GM18951 (cell line): ENCODE measurements around the gene TRPC4.

ENCODE experiments used
- POLR2A ChIP-seq: IDR thresholded peaks from 4 replicates; pipeline ENCODE4 v1.6.1; 2011; ENCODE audit warnings: mild to moderate bottlenecking; ENCODE audit not compliant: insufficient read length, insufficient read depth; ENCODE audit errors: extremely low read depth
- in situ Hi-C: fragments of 300-500 bp; cut with MboI; formaldehyde crosslinking; loops from one replicate; pipeline ENCODE4 v1.12.0; 2022; ENCODE audit warnings: low sequenced_read_pairs, mixed read lengths, inconsistent platforms; ENCODE audit not compliant: unreplicated experiment

The TRPC4 gene

DNA sequence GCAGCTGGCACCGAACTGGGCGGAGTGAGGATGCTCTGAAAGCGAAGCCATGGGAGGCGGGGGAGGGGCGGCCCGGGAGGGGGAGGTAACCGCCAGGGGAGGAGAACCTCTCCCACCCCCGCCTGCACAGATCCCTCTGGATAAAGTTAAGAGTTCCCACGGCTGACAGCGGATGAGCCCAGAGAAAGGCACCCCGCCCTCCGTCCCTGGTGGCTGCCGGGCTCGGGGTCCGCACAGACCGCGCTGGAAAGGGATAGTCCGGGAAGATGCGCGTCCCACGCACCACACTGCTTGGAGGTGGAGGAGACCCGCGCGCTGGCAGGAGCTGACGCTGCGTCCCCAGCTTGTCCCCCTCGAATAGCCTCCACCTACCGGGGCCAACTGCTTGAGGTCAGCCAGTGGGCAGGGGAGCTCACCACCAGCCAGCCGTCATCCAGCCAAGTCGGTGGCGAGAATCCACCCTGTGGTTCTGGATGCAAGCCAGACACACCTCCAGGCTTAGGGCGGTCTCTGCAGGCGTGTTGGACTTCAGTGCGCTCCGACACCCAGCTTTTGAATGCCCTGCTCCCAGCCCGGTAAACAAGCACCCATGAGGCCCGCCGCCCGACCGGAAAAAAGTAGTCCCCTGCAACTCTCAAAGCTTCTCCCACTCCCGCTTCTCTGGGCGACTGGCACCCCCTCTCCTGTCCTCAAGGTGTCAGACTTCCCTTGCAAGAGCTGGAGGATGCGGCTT, at the start of gene TRPC4:
Gene TRPC4 (minus strand): TSS at position 17 of the 733 bp plus-strand sequence. CDS start 86,439 bp downstream, outside the sequence.
- TF ChIP-seq POLR2A: no peak
- in situ Hi-C loops: no loop called here

DNA sequence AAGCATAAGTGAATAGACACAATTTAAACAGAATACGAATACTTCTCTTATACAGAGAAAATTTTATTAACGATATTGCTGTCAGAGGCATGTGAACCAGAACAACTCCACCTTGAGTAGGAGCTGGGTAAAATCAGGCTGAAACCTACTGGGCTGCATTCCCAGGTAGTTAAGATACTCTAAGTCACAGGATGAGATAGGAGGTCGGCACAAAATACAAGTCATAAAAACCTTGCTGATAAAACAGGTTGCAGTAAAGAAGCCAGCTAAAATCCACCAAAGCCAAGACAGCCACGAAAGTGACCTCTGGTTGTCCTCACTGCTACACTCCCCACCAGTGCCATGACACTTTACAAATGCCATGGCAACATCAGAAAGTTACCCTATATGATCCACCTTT, 49.2 kb upstream of the TRPC4 start:
- no peak for TF ChIP-seq POLR2A
- in situ Hi-C loops: no loop called here

DNA sequence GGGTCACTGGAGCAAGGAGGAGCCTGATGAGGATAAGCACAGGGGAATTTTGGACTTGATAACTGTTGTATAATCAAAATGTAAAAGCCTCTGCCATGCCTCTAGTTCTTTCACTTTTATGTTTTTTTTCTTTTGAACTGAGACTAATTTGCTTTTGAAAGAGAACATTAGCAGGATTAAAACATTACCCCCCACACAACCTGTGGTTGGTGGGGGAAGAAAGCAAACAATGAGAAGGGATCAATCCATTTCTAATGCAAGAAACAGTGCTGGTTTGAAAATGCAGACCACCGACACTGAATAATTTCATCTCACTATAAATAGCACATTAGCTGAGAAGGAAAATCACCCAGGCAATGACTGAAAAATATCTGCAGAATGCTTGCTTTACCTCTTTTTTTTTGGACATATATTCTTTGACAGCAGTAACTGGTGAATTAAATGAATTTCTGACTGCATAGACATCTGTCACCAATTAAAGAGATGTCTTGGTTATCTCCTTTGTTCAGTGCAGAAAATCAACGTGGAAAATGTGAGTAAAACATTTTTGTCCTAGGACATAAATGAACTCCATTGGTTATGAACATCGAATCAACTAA, 48.6 kb upstream of the TRPC4 start:
- no peak for TF ChIP-seq POLR2A
- in situ Hi-C loops: no loop called here

DNA sequence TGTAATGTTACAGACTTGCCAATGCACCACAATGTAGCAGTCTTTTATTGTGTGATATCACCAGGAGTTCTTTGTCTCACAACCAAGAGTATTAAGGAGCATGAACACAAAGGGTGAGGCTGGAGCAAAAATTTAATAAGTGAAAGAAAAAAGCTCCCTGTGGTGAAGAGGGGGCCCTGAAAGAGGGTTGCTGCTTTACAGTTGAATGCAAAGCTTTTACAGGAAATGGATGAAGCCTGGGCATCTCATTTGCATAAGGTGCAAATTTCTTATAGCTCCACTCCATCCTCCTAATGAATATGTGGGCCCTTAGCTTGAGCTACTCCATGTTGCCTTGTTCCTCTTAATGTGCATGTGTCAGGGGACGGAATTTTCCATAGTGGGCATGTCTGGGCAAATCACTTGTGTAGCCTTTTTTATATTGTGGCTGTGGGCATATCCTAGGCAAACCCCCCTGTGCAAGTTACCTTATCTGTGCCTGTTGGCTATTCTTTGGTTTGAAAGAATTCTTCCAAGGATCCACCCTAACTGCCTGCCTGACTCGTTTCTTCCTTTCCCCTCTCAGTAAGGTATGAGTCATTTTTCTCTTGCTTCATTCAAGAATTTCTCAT, 45.3 kb upstream of the TRPC4 start:
- no peak for TF ChIP-seq POLR2A
- in situ Hi-C loops: no loop called here

DNA sequence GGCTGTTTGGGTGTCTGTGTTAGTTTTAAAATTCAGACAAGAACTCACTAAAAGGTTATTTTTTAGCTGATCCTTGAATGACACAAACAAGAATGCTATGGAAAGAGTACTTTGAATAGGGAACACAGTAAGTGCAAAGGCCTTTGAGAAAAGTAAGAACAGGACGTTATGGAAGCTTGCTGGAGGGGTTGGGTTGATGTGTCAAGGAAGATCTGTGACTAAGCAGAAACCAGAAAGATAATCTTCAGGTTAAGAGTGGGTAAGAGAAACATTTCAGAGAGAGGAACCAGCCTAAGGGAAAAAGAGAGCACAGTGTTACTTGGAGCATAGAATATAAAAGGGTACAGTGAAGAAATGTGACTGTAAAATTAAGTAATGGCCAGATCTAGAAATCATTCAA, 41.2 kb upstream of the TRPC4 start:
- no peak for TF ChIP-seq POLR2A
- in situ Hi-C loops: no loop called here

DNA sequence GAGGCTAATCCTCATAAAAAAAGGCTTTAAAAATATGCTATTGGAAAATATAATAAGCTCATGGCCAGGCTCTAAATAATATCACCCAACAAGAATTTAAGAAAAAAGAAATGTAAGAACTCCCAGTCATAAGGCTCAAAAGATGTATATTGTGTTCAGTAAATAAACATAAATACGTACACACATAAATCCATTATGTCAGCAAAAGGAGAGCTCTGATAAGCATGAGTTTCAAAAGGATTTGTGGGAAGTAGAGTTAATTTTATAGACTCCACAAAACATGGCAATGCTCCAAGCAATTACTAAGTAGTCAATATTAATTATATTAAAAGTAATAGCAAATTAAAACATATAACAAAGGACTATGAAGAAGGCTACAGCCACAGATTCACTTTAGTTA, 37.3 kb upstream of the TRPC4 start:
- in situ Hi-C loops: no loop called here
- no peak for TF ChIP-seq POLR2A

DNA sequence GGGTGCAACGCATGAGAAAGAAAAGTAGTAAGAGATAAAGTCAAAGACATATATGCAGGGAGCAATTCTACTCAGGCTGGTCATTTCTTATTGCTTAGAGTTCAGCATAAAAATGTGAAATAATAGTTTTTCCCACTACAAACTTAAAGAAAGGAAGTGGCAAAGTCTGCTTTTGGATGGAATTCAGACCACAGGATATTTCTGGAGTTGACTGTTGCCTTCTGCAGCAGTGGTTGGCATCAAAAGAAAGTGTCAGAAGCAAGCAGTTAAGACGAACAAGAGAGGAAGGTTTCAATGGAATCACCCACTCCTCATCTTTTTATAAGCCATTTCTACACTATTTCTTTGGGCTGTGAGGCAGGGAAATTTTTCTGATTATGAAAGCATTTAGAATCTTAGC, 36.2 kb upstream of the TRPC4 start:
- TF ChIP-seq POLR2A: no peak
- in situ Hi-C loops: no loop called here

DNA sequence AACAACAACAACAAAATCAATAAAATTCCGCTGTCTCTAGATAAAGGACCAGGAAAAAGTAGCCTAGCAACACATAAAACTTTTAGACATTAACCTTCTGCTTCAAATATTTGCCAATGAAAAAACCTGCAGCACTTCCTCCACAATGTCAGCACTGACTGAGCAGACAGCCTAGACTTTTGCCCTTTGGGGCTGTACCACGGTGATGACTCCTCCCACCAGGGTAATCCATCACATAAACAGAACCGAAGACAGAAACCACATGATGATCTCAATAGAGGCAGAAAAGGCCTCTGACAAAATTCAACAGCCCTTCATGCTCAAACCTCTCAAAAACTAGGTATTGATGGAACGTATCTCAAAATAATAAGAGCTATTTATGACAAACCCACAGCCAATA, 30.2 kb upstream of the TRPC4 start:
- no peak for TF ChIP-seq POLR2A
- in situ Hi-C loops: no loop called here

DNA sequence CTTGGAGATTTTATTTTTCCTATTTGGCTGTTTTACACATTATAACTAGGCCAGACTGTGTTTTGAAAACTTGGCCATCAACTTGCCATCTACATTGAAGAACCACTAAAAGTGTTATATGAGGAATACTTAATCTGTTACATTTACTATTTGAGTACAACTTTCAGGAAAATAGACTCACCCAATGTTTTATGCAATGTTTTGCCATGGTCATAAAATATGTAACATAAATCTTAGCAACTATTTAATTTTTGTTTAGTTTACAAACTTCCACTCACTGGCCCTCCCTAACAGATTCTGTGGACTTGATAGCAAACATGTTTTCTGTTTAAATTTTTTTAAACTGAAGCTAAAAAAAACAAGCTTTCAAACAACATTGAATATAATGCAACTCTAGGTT, 23.7 kb upstream of the TRPC4 start:
- no peak for TF ChIP-seq POLR2A
- in situ Hi-C loops: no loop called here

DNA sequence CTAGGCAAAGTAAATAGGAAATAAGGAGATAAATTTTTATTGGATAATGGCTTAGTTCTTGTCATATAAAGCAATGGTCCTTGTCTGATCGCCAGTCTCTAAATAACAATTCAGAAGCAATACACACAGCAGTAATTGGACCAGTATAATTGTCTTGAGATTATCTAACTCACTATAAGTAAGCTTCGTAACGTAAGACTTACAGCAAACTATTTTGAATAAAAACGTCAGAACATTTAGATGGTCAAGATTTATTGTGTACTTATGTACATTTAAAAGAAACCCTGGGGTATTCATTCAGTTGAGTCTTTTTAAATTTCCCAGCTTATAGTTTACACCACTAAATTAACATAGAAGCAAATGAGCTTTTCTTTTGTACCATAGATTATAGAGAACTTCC, 20.2 kb upstream of the TRPC4 start:
- in situ Hi-C loops: no loop called here
- no peak for TF ChIP-seq POLR2A

DNA sequence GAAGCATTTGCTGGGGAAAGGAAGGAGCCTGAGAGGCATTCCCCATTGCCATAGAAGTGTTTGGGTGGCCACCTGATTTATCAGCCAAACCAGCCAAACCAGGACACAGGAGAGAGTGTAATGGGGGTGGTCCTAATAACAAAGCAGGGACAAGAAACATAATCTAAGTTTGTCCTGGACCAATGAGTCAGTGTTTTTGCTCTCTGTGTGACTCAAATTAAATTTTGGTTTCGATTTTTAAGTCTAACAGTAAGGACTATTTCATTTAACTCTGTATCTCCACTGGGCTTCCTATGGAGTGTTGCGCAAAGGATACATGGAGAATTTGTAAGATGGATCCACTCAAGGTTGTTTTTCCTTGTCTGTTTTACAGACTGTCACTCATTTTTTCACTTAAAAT, 19.5 kb upstream of the TRPC4 start:
- in situ Hi-C loops: no loop called here

DNA sequence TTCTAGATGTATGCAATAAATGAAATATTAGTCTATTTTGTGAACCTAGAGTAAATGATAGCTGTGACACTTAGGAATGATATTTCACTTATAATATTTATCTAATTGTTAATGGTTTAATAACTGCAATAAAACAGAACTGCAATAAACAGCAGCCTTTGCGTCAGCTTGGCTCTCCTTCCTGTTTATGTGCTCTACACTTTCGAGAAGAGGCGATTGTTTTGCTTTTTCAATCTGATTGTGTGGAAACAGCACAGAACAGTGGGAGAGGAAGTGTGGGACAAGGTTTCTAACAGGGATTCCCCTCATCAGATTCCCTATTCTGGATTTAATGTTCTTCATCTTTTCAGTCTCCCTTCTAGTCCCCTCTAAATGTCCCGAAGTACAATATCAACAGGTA, 17.3 kb upstream of the TRPC4 start:
- in situ Hi-C loops: no loop called here
- no peak for TF ChIP-seq POLR2A

More for the DNA sequence above, 19.5 kb upstream of the TRPC4 start:
- TF ChIP-seq POLR2A: no peak

DNA sequence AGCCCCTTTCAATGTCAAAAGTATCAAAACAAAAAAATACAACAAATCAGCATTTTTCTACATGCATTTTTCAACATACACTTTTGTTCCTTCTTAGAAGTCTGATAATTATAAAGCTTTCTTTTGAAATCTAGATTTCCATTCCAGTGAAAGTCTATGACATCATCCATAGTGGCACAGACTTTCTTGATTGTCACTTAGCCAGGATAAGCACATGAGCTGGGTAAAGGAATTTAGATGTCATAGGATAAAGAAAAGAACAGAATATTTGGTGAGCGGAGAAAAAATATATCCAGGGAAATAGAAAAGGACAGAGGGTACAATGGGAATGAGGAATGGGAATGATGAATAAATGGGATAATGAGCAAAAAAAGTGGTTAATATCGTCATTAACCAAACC, 15.1 kb upstream of the TRPC4 start:
- in situ Hi-C loops: no loop called here
- TF ChIP-seq POLR2A: no peak

DNA sequence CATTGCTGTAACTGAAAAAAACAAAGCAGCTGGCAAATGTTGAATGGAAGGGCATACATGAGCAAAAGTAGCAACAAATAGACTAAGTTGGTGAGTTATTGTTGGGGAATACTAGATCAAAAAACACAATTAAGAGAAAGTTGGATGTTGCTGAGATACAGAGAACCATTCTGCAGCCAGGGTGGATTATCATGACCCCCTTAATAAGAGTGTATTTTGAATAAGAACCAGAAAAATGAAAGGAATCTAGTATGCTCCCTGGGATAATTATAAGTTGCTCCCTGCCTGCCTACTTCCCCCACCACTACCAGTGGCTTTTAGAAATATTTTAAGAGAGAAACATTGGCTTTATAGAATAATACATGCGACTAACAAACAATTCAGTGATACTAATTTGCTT, 14.5 kb upstream of the TRPC4 start:
- in situ Hi-C loops: no loop called here
- no peak for TF ChIP-seq POLR2A
